ENCODE data around the gene ANAPC4.

ANAPC4 gene

DNA sequence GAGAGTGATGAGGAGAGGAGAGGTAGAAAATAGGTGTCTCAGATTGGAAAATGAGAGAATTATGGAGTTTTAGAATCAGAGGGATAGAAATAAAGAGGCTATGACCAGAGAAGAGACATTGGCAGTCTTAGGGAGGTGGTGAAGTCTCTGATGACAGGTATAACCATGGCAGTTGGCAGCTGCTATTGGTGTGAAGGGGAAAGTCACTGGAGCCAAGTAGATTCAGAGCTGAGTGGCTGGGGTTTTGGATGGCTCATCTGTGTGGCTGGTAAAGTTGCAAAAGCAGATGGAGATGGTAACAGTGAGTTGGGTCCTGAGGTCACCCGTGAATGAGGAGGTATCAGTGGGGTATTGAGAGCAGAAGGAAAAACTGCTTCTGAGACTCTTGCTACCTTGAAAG is 46.5 kb downstream of the ANAPC4 start:
- Histone ChIP-seq H3K36me3 (ENCODE audit: control insufficient read depth, insufficient read depth, low read length) (no peaks in the 10 kb centered on the region), H3K4me1 (ENCODE audit: control insufficient read depth, insufficient read depth, low read length) (no peaks in the 10 kb centered on the region), H3K9ac (ENCODE audit: low read length) (no peak overlapping the region), H3K27me3 (ENCODE audit: control insufficient read depth, insufficient read depth, low read length) (no peaks in the 10 kb centered on the region), H3K27ac (ENCODE audit: low read depth, low read length) (no peak overlapping the region), H3K4me3 (ENCODE audit: low read length) (no peak overlapping the region)

DNA sequence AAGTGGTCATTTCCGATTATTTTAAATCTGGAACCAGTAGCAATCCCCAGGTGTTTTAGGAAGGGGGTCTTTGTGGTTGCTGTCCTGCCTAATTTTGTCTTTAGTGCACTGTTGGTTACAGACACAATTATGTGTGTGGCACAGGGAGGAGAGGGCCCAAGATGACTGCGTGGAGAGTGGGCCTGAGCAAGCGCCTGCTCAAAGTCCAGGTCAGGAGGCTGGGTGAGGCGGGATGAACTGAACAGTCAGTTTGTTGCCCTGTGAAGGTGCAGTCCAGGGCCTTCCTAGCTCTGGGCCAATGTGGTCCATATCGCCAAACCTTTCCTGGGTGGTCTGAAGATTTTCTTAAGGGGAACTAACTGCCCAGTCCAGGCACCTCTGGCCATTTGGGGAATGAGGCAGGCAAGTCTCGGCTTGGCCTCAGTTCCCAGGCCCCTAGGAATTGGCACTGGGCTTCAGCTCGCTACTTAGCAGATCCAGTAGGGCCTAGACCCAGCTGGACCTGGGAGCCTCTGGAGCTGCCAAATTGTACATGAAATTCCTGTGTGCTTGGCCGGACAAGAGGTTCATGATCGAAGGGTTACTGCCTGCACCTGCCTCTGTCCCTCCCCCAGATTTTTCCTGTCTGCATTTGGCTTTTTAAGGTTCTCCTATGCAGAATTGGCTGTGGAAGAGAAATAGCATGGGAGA is 47.6 kb downstream of the ANAPC4 start:
- H3K4me1 ChIP-seq (ENCODE audit: control insufficient read depth, insufficient read depth, low read length) = no peaks in the 10 kb centered on the region
- no peak overlapping the region for H3K9ac ChIP-seq (ENCODE audit: low read length)
- H3K27me3 ChIP-seq (ENCODE audit: control insufficient read depth, insufficient read depth, low read length) = no peaks in the 10 kb centered on the region
- no peak overlapping the region for H3K27ac ChIP-seq (ENCODE audit: low read depth, low read length)
- H3K36me3 ChIP-seq (ENCODE audit: control insufficient read depth, insufficient read depth, low read length) = no peaks in the 10 kb centered on the region
- no peak overlapping the region for H3K4me3 ChIP-seq (ENCODE audit: low read length)

DNA sequence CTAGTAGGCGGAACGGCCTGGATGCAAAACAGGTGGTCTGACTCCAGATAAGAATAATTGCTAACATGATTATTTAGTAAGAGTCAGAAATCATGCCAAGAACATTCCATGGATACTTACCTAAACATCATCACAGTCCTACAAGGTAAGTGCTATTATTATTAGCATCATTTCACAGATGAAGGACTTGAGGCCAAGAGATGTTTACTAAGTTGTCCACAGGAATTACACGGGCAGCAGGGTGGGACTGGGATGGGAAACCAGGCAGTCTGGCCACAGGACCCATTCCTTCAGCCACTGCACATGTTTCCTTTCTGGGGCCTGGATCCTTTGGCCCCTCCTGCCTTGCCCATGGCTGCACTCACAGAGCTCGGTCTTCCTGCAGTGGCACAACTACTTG is 48.3 kb downstream of the ANAPC4 start:
- H3K4me1 ChIP-seq (ENCODE audit: control insufficient read depth, insufficient read depth, low read length) = no peaks in the 10 kb centered on the region
- H3K9ac ChIP-seq (ENCODE audit: low read length) = no peak overlapping the region
- no peak overlapping the region for H3K27ac ChIP-seq (ENCODE audit: low read depth, low read length)
- H3K4me3 ChIP-seq (ENCODE audit: low read length) = no peak overlapping the region
- H3K27me3 ChIP-seq (ENCODE audit: control insufficient read depth, insufficient read depth, low read length) = no peaks in the 10 kb centered on the region
- H3K36me3 ChIP-seq (ENCODE audit: control insufficient read depth, insufficient read depth, low read length) = no peaks in the 10 kb centered on the region

DNA sequence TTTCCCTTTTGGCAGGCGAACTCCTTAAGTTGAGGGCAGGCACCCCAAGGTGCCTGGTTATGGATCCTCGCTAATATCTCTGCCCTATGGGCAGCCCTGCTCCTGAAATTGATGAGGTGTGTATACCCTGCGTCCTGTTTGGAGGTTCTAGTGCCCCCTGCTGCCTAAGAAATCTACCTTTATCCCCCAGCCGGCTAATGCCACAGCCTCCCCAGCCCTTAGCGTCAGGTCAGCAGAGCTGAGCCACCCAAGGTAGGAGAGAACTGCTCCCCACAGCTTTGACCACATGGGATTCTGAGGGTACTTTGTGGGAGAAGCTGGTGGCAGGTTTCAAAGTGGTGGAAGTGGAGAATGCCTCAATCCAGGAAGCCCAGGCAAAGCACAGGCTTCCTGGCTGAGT is 50.8 kb downstream of the ANAPC4 start:
- no peak overlapping the region for H3K4me3 ChIP-seq (ENCODE audit: low read length)
- H3K36me3 ChIP-seq (ENCODE audit: control insufficient read depth, insufficient read depth, low read length) = no peaks in the 10 kb centered on the region
- no peaks in the 10 kb centered on the region for H3K4me1 ChIP-seq (ENCODE audit: control insufficient read depth, insufficient read depth, low read length)
- no peak overlapping the region for H3K27ac ChIP-seq (ENCODE audit: low read depth, low read length)
- H3K9ac ChIP-seq (ENCODE audit: low read length) = no peak overlapping the region
- no peaks in the 10 kb centered on the region for H3K27me3 ChIP-seq (ENCODE audit: control insufficient read depth, insufficient read depth, low read length)

DNA sequence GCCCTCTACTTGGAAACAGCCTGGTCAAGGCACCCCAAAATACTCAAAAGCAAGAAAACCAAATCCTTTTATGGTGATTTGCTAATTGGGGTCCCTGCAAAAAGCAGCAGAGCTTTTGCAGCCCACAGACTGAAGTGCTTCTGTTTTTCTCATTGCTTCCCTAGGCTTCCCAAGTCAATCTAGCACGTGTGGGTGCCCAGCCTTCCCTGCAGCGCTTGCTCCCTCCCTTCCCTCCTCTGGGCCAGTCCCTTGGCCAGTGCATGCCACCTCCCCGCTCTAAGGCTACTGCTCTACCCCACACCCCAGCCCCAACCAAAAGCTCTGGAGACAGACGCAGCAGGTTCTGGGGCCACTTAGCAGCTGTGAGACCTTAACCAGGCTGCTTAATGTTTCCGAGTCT is 53.6 kb downstream of the ANAPC4 start:
- Histone ChIP-seq H3K9ac (ENCODE audit: low read length) (no peak overlapping the region), H3K27me3 (ENCODE audit: control insufficient read depth, insufficient read depth, low read length) (no peaks in the 10 kb centered on the region), H3K4me1 (ENCODE audit: control insufficient read depth, insufficient read depth, low read length) (no peaks in the 10 kb centered on the region), H3K4me3 (ENCODE audit: low read length) (no peak overlapping the region), H3K36me3 (ENCODE audit: control insufficient read depth, insufficient read depth, low read length) (no peaks in the 10 kb centered on the region), H3K27ac (ENCODE audit: low read depth, low read length) (no peak overlapping the region)

DNA sequence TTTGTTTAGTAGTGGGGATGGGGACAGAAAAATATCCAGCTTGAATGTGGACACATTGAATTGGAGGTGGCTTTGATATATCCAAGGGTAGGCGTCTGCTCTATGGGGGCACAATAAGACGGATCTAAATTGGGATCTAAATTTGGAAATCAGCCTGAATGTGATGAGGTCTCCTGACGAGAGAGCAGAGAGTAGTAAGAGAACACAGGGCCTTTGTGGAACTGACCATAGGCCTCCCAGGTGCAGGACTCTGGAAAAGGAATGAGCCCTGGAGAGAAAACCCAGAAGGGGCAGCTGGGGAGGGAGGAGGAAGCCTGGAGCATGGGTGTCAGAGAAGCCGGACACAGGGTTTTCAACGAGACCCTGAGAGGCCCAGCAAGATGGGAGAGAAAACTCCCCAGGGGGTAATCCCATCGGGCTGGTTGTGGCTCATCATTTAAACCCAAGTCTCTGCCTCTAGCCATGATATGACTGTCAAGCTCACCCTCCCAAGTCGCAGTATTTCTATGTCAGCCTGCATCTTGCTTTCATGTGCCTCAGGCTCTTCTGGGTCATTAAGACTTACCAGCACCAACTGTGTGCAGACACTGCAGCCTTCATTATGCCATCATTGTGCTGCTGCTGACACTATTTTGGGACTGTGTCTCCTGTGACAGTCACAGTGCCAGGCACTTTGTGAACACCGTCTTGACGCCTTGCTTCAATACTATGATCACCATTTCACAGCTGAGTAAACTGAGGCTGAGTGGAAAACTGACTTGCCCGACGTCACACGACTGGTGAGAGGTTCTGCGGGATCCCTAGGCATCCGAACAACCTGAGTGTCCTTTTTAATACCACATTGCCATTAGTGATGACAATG is 57.1 kb downstream of the ANAPC4 start:
- no peaks in the 10 kb centered on the region for H3K4me1 ChIP-seq (ENCODE audit: control insufficient read depth, insufficient read depth, low read length)
- no peaks in the 10 kb centered on the region for H3K36me3 ChIP-seq (ENCODE audit: control insufficient read depth, insufficient read depth, low read length)
- H3K27ac ChIP-seq (ENCODE audit: low read depth, low read length) = no peak overlapping the region
- no peaks in the 10 kb centered on the region for H3K27me3 ChIP-seq (ENCODE audit: control insufficient read depth, insufficient read depth, low read length)
- H3K4me3 ChIP-seq (ENCODE audit: low read length) = no peak overlapping the region
- no peak overlapping the region for H3K9ac ChIP-seq (ENCODE audit: low read length)

DNA sequence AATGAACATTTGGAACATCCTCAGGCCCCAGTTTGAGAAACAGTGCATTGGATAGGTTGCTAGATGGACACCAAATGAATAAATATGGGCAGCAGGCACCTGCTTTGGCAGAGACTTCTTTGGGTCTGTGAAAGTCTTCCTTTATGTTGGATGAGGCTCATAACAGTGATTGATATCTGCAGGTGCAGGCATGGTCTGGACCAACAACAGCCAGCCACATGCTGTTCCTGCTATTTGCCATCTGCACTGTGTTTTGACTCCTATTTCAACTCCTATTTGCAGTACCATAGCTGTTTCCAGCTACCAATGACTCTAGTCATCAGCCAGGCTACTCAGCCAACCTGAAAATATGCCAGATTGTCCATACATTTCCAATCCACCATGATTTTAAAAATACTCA is 60.9 kb downstream of the ANAPC4 start:
- Histone ChIP-seq H3K27me3 (ENCODE audit: control insufficient read depth, insufficient read depth, low read length) (no peaks in the 10 kb centered on the region), H3K9ac (ENCODE audit: low read length) (no peak overlapping the region), H3K36me3 (ENCODE audit: control insufficient read depth, insufficient read depth, low read length) (no peaks in the 10 kb centered on the region), H3K27ac (ENCODE audit: low read depth, low read length) (no peak overlapping the region), H3K4me1 (ENCODE audit: control insufficient read depth, insufficient read depth, low read length) (no peaks in the 10 kb centered on the region), H3K4me3 (ENCODE audit: low read length) (no peak overlapping the region)

DNA sequence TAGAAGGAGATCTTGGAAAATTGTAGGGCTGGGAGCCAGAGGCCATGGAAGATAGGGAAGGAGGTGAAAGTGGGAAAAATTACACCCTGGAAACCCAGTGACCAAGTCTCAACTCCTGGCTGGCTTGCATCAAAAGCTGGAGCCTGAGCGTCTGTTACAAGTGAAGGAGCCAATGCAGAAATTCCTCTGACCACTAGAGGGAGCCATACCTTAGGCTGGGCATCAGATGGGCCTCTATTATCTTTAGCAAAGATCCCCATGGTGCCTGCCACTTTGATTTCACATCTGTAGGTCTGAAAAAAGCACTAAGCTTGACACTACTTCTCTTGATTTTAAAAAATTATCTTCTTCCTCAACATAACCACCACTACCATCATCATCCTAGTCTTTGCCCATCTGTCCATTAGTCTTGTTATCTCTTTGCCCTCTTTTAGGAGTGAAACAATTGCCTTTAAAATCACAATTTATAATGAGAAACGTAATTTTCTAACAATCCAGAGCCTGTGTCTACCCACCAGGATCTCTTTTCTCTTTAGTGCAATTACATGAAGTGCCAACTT is 62.9 kb downstream of the ANAPC4 start:
- H3K9ac ChIP-seq (ENCODE audit: low read length) = no peak overlapping the region
- no peaks in the 10 kb centered on the region for H3K36me3 ChIP-seq (ENCODE audit: control insufficient read depth, insufficient read depth, low read length)
- no peak overlapping the region for H3K4me3 ChIP-seq (ENCODE audit: low read length)
- H3K4me1 ChIP-seq (ENCODE audit: control insufficient read depth, insufficient read depth, low read length) = no peaks in the 10 kb centered on the region
- H3K27ac ChIP-seq (ENCODE audit: low read depth, low read length) = no peak overlapping the region
- no peaks in the 10 kb centered on the region for H3K27me3 ChIP-seq (ENCODE audit: control insufficient read depth, insufficient read depth, low read length)

DNA sequence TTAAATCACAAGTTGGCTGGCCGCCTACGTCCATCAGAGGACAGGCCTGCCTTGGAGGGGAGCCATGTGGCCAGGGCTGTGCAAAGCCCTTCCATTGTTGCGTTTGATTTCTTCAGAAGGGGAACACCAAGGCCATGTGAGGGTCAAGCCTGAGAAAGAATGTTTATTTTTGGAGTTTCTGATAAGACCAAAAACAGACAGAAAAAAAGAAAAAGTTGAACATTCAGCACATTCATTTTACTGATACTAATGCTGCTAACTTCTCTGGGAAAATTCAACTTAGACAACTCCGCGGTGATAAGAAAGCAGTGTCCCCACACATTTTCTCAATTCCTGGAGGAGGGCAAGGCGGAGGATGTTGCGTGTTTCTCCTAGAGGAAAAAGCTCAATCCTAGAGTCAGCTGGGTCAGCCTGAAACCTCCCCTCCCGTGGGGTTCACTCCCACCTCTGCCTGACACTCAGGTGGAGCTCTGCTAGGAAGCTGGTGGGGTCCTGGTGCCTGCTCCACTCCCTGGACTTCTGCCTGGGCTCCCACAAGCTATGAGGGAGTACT is 63.5 kb downstream of the ANAPC4 start:
- Histone ChIP-seq H3K4me1 (ENCODE audit: control insufficient read depth, insufficient read depth, low read length) (no peaks in the 10 kb centered on the region), H3K4me3 (ENCODE audit: low read length) (no peak overlapping the region), H3K9ac (ENCODE audit: low read length) (no peak overlapping the region), H3K27me3 (ENCODE audit: control insufficient read depth, insufficient read depth, low read length) (no peaks in the 10 kb centered on the region), H3K36me3 (ENCODE audit: control insufficient read depth, insufficient read depth, low read length) (no peaks in the 10 kb centered on the region), H3K27ac (ENCODE audit: low read depth, low read length) (no peak overlapping the region)

DNA sequence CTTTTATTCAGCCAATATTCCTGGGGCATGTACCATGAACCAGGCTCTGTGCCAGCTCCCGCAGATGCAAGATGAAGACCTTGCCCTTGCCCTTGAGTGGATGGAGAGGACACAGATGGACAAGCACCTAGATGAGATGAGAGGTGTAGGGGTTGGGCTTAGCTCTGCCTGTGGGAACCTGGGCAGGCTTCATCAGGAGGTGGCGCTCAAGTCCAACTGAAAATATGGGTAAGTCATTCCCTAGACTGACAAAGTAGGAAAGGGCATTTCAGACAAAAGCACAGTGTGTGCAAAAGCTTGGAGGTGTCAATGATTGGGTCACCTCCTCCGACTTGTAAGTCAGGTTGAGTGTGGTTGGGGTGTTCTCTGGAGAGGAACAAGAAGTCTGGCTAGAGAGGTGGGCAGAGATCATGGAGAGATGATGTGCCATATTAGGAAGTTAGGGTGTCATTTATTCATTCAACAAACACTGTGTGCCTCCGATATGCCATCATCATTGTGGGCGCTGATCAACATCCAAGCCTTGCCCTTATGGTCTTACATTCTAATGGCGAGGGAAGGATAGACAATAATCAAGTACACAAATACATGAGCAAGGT is 64.6 kb downstream of the ANAPC4 start:
- Histone ChIP-seq H3K36me3 (ENCODE audit: control insufficient read depth, insufficient read depth, low read length) (no peaks in the 10 kb centered on the region), H3K27me3 (ENCODE audit: control insufficient read depth, insufficient read depth, low read length) (no peaks in the 10 kb centered on the region), H3K9ac (ENCODE audit: low read length) (no peak overlapping the region), H3K27ac (ENCODE audit: low read depth, low read length) (no peak overlapping the region), H3K4me3 (ENCODE audit: low read length) (no peak overlapping the region), H3K4me1 (ENCODE audit: control insufficient read depth, insufficient read depth, low read length) (no peaks in the 10 kb centered on the region)

DNA sequence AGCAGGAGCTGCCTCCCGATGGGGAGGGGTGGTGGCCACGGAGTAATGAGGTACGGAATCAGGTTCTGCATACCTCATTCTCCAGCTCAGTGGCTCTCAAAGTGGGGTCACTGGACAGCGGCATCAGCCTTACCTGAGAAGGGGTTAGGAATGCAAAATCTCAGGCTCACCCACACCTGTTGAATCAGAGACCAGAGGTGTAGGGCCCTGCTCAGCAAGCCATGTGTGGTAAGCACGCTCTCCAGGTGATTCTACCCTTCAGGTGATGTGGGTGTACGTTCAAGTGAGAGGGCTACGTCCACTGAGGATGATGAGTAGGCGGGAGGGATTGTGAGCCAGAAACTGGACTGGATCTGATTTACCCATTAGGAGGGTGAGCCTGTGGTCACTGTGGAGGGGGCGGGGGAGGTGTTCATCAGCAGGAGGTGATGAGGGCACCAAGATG is 65.8 kb downstream of the ANAPC4 start:
- Histone ChIP-seq H3K27me3 (ENCODE audit: control insufficient read depth, insufficient read depth, low read length) (no peaks in the 10 kb centered on the region), H3K36me3 (ENCODE audit: control insufficient read depth, insufficient read depth, low read length) (no peaks in the 10 kb centered on the region), H3K4me3 (ENCODE audit: low read length) (no peak overlapping the region), H3K9ac (ENCODE audit: low read length) (no peak overlapping the region), H3K27ac (ENCODE audit: low read depth, low read length) (no peak overlapping the region), H3K4me1 (ENCODE audit: control insufficient read depth, insufficient read depth, low read length) (no peaks in the 10 kb centered on the region)

DNA sequence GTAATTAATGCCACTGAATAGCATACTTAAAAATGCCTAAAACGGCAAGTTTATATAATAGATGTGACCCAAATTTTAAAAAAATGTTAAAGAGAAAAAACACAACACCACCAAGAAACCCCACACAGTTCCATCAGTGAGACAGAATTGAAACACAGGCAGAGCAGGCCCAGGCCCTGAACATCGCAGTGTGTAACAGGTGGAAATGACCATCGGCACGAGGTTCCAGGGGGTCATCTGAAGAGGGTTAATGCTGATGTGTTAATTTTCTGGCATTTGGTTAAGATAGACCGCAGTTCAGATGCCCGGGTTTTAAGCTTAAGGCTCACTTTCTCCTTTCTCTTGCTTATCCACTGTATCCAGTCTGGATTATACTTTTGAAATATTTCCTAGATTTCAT is 66.8 kb downstream of the ANAPC4 start:
- Histone ChIP-seq H3K36me3 (ENCODE audit: control insufficient read depth, insufficient read depth, low read length) (no peaks in the 10 kb centered on the region), H3K27me3 (ENCODE audit: control insufficient read depth, insufficient read depth, low read length) (no peaks in the 10 kb centered on the region), H3K4me1 (ENCODE audit: control insufficient read depth, insufficient read depth, low read length) (peaks cover 2% of the 10 kb centered on the region), H3K9ac (ENCODE audit: low read length) (no peak overlapping the region), H3K4me3 (ENCODE audit: low read length) (no peak overlapping the region), H3K27ac (ENCODE audit: low read depth, low read length) (no peak overlapping the region)
